ENCODE results near the gene MST1R. TPM values are rescaled to one million over a fixed set of nuclear protein-coding genes. Genes with fewer than 3 reads are reported as not detected.

Gene MST1R
- total and polyA plus RNA-seq, 9 of the 15 experiments (the other 6 are each of a cell fraction or from before 2014, with no cell fraction given), result 1.3 to 10.0 (median 3.8) TPM

DNA sequence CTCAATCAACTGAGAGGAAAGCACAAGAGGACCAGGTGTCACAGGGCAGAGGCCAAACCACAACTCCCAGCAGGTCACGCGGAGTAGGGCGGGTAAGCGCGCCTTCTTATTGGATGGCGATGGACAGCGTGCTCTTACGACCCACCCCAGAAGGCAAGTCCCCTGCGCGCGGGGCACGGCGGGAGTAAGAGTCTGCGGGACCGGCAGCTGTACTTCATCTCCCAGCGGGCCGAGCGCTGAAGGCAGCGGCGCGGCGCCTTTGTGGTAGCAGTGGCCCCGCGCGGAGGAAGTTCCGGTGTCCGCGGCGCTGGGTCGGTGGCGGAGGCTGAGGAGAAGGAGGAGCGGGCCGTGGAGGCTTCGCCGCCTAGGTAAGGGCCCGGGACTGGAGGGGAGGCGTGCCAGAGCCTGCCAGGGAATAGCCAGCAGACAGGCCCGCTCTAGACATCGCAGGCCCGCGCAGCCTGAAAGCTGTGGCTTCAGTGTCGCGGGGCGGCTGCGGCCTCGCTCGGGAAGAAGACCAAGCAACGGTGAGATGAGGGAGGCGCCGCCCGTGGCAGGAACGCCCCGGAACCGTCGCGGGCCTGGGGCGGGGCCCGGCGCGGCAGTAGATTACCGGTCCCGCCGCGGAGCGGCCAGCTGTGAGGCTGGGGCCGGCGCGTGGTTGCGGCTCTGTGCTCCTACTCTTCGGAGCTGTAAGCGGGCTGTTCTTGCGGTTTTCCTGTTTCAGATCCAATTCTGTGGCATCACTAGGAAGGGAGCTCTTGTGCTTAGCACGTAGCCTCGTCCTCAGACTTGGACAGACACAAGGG is 36.4 kb upstream of the MST1R start, which contains the start of gene RBM6 (continued):
- TF ChIP-seq, protein P1, sequence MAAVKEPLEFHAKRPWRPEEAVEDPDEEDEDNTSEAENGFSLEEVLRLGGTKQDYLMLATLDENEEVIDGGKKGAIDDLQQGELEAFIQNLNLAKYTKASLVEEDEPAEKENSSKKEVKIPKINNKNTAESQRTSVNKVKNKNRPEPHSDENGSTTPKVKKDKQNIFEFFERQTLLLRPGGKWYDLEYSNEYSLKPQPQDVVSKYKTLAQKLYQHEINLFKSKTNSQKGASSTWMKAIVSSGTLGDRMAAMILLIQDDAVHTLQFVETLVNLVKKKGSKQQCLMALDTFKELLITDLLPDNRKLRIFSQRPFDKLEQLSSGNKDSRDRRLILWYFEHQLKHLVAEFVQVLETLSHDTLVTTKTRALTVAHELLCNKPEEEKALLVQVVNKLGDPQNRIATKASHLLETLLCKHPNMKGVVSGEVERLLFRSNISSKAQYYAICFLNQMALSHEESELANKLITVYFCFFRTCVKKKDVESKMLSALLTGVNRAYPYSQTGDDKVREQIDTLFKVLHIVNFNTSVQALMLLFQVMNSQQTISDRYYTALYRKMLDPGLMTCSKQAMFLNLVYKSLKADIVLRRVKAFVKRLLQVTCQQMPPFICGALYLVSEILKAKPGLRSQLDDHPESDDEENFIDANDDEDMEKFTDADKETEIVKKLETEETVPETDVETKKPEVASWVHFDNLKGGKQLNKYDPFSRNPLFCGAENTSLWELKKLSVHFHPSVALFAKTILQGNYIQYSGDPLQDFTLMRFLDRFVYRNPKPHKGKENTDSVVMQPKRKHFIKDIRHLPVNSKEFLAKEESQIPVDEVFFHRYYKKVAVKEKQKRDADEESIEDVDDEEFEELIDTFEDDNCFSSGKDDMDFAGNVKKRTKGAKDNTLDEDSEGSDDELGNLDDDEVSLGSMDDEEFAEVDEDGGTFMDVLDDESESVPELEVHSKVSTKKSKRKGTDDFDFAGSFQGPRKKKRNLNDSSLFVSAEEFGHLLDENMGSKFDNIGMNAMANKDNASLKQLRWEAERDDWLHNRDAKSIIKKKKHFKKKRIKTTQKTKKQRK (IDR thresholded peaks at IDR 0.05; ENCODE audit: borderline replicate concordance, low read depth, low read length), result no peak
- TF ChIP-seq, protein P2, sequence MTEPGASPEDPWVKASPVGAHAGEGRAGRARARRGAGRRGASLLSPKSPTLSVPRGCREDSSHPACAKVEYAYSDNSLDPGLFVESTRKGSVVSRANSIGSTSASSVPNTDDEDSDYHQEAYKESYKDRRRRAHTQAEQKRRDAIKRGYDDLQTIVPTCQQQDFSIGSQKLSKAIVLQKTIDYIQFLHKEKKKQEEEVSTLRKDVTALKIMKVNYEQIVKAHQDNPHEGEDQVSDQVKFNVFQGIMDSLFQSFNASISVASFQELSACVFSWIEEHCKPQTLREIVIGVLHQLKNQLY (CRISPR knock-in tag; conservative IDR thresholded peaks at IDR 0.05), result 0 out of 4 replicates have a peak, but pooled peaks of 1 of the 2 experiments have one; percentile 41
- 0 out of 2 replicates have a peak, but pooled peaks have one; percentile 46 for TF ChIP-seq HDAC8 (tag; IDR thresholded peaks at IDR 0.05)
- TF ChIP-seq KLF1 (tag; IDR thresholded peaks at IDR 0.05), result peak; percentile 78
- peak; percentile 99 for TF ChIP-seq POLR2G (IDR thresholded peaks at IDR 0.05; ENCODE audit: low read depth, low read length)
- peak; percentile 60; the same call in 1 of the 2 replicates for TF ChIP-seq TAF7 (tag; IDR thresholded peaks at IDR 0.05)
- 0 out of 2 replicates have a peak, but pooled peaks have one; percentile 12 for TF ChIP-seq ZEB2 (IDR thresholded peaks at IDR 0.05)
- no peak for TF ChIP-seq NFIX (CRISPR knock-in tag; IDR thresholded peaks at IDR 0.05; ENCODE audit: low read depth)
- peak; percentile 75 for TF ChIP-seq CBFB (CRISPR knock-in tag; IDR thresholded peaks at IDR 0.05)
- TF ChIP-seq KLF13 (tag; IDR thresholded peaks at IDR 0.05; ENCODE audit: borderline replicate concordance, low read depth), result 0 out of 2 replicates have a peak, but pooled peaks have one; percentile 20
- no peak for TF ChIP-seq RBM14 (IDR thresholded peaks at IDR 0.05; ENCODE audit: borderline replicate concordance, insufficient read depth, low read depth, low read length)
- TF ChIP-seq, protein P3, sequence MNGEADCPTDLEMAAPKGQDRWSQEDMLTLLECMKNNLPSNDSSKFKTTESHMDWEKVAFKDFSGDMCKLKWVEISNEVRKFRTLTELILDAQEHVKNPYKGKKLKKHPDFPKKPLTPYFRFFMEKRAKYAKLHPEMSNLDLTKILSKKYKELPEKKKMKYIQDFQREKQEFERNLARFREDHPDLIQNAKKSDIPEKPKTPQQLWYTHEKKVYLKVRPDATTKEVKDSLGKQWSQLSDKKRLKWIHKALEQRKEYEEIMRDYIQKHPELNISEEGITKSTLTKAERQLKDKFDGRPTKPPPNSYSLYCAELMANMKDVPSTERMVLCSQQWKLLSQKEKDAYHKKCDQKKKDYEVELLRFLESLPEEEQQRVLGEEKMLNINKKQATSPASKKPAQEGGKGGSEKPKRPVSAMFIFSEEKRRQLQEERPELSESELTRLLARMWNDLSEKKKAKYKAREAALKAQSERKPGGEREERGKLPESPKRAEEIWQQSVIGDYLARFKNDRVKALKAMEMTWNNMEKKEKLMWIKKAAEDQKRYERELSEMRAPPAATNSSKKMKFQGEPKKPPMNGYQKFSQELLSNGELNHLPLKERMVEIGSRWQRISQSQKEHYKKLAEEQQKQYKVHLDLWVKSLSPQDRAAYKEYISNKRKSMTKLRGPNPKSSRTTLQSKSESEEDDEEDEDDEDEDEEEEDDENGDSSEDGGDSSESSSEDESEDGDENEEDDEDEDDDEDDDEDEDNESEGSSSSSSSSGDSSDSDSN (IDR thresholded peaks at IDR 0.05; ENCODE audit: borderline replicate concordance in 1 of 2, low read depth in 2 of 2, low read length in 2 of 2), result 0 out of 4 replicates have a peak, but pooled peaks have one; percentile 52 to 64
- TF ChIP-seq YY1 (IDR thresholded peaks at IDR 0.05; ENCODE audit: borderline replicate concordance in 1 of 3, control insufficient read depth in 1 of 3, extremely low read depth in 1 of 3, insufficient read depth in 3 of 3, insufficient read length in 1 of 3, insufficient replicate concordance in 2 of 3, low read depth in 1 of 3, low read length in 2 of 3), result peak in 1 of 3 experiments; percentile 28
- no peak for TF ChIP-seq SNIP1 (IDR thresholded peaks at IDR 0.05; ENCODE audit: low read depth)
- no peak for TF ChIP-seq PHB2 (IDR thresholded peaks at IDR 0.05; ENCODE audit: low read depth)
- no peak for TF ChIP-seq ZC3H11A (IDR thresholded peaks at IDR 0.05; ENCODE audit: low read depth, low read length)
